WTC11 (cell line): ENCODE results near the gene CCDC141. TPM values are rescaled to one million over a fixed set of nuclear protein-coding genes. Genes with fewer than 3 reads are reported as not detected.

Source experiments
- ATAC-seq: fragments of 200-7000 bp; cut with Tn5 transposase; 2 replicates; pipeline ENCODE4 v1.10.0; 2021; ENCODE audit warnings: mild to moderate bottlenecking, moderate library complexity
- CTCF ChIA-PET: fragments of 300-600 bp; sonication (Branson Sonifier 250); formaldehyde crosslinking; loops from one replicate; lab custom pipeline; 2021; ENCODE audit warnings: antibody characterized with exemption; lab: Charles Lee
- POLR2A ChIA-PET: fragments of 350-600 bp; sonication (Branson Sonifier 250); formaldehyde crosslinking; loops from one replicate; lab custom pipeline; 2021; ENCODE audit warnings: antibody characterized with exemption; lab: Charles Lee
- DNase-seq: peaks from one replicate; pipeline ENCODE4 v3.0.0; 2021; ENCODE audit warnings: low spot score
- H3K27ac Mint-ChIP-seq: 2 replicates; pipeline ENCODE4 v1.8.0; 2021; ENCODE audit warnings: mixed read lengths
- H3K27me3 Mint-ChIP-seq: 2 replicates; pipeline ENCODE4 v1.8.0; 2021; ENCODE audit warnings: low read depth, mild to moderate bottlenecking, moderate library complexity, mixed read lengths
- H3K36me3 Mint-ChIP-seq: 2 replicates; pipeline ENCODE4 v1.8.0; 2021; ENCODE audit warnings: mixed read lengths
- H3K4me1 Mint-ChIP-seq: 2 replicates; pipeline ENCODE4 v1.8.0; 2022; ENCODE audit warnings: mixed read lengths
- H3K4me3 Mint-ChIP-seq: 2 replicates; pipeline ENCODE4 v1.8.0; 2021; ENCODE audit warnings: mild to moderate bottlenecking, moderate library complexity, mixed read lengths
- H3K9me3 Mint-ChIP-seq: 2 replicates; pipeline ENCODE4 v1.8.0; 2021; ENCODE audit warnings: mixed read lengths
- ESRRA ChIP-seq: sonication (generic); formaldehyde crosslinking; IDR thresholded peaks from 2 replicates; pipeline ENCODE4 v1.8.1; 2022; ENCODE audit warnings: mild to moderate bottlenecking, missing genetic modification reagents, borderline replicate concordance
- FOXK1 ChIP-seq: sonication (generic); formaldehyde crosslinking; IDR thresholded peaks from 2 replicates; pipeline ENCODE4 v1.8.0; 2022; ENCODE audit warnings: mild to moderate bottlenecking, moderate library complexity, missing genetic modification reagents
- GABPB1 ChIP-seq: sonication (generic); formaldehyde crosslinking; IDR thresholded peaks from 2 replicates; pipeline ENCODE4 v1.8.1; 2023; ENCODE audit warnings: mild to moderate bottlenecking, missing genetic modification reagents
- GRHL2 ChIP-seq: fragments of 250-450 bp; sonication (Bioruptor Pico); IDR thresholded peaks from 2 replicates; pipeline ENCODE4 v1.8.0; 2022; ENCODE audit warnings: mild to moderate bottlenecking, moderate library complexity; ENCODE audit not compliant: insufficient replicate concordance, severe bottlenecking
- KAT7 ChIP-seq: sonication (generic); formaldehyde crosslinking; IDR thresholded peaks from 2 replicates; pipeline ENCODE4 v1.8.1; 2023; ENCODE audit warnings: missing genetic modification reagents, mild to moderate bottlenecking, borderline replicate concordance
- MYBL2 ChIP-seq: sonication (generic); formaldehyde crosslinking; IDR thresholded peaks from 2 replicates; pipeline ENCODE4 v1.8.1; 2023; ENCODE audit warnings: mild to moderate bottlenecking, moderate library complexity, missing genetic modification reagents
- NFE2L1 ChIP-seq: sonication (generic); formaldehyde crosslinking; IDR thresholded peaks from 2 replicates; pipeline ENCODE4 v1.8.1; 2023; ENCODE audit warnings: missing genetic modification reagents
- RORB ChIP-seq: fragments of 250-450 bp; sonication (Bioruptor Pico); IDR thresholded peaks from 2 replicates; pipeline ENCODE4 v1.9.0; 2021; ENCODE audit warnings: mild to moderate bottlenecking
- SP1 ChIP-seq: sonication (generic); formaldehyde crosslinking; conservative IDR thresholded peaks from 2 replicates; pipeline ENCODE4 v1.8.1; 2022; ENCODE audit warnings: missing genetic modification reagents
- ZNF423 ChIP-seq: fragments of 250-450 bp; sonication (Bioruptor Pico); IDR thresholded peaks from 2 replicates; pipeline ENCODE4 v2.1.2; 2022; ENCODE audit warnings: mild to moderate bottlenecking, moderate library complexity
- ZNF671 ChIP-seq: fragments of 250-450 bp; sonication (Bioruptor Pico); IDR thresholded peaks from 2 replicates; pipeline ENCODE4 v1.8.0; 2021; ENCODE audit warnings: mild to moderate bottlenecking
- total RNA-seq: library from RNA; stranded (reverse); gene quantifications from 3 replicates; pipeline ENCODE4 v1.2.3, GENCODE V29; 2021
- TF ChIP-seq, protein P1 (sequence below): sonication (generic); formaldehyde crosslinking; IDR thresholded peaks from 2 replicates; pipeline ENCODE4 v1.8.0; 2022; ENCODE audit warnings: missing genetic modification reagents
- TF ChIP-seq, protein P2 (sequence below): sonication (generic); formaldehyde crosslinking; IDR thresholded peaks from 2 replicates; pipeline ENCODE4 v1.8.1; 2023; ENCODE audit warnings: mild to moderate bottlenecking, moderate library complexity, missing genetic modification reagents
- TF ChIP-seq, protein P3 (sequence below): sonication (generic); formaldehyde crosslinking; IDR thresholded peaks from 2 replicates; pipeline ENCODE4 v1.8.0; 2022; ENCODE audit warnings: mild to moderate bottlenecking, missing genetic modification reagents
- TF ChIP-seq, protein P4 (sequence below): sonication (generic); formaldehyde crosslinking; IDR thresholded peaks from 2 replicates; pipeline ENCODE4 v1.8.0; 2023; ENCODE audit warnings: mild to moderate bottlenecking, missing genetic modification reagents

CCDC141 gene
- total RNA-seq, 1 experiment from 2014 or later: 8.5 TPM

DNA sequence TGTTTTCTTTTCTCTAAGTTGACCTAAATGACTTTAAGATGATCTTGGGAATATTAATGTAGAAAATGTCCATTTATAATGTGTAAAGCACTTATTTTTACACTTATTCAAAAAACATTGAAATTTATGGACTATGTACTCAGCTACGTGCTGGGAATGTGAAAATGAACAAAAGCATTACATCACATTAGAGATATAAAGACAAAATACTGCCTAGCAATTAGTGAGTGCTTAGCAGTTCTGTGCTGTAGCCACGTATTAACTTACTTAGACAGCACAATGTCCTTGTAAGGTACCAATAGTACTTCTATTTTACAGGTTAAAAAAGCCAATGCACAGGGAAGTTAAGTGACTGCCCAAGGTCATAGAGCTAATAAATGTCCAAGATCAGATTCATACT lies 138.9 kb downstream of the CCDC141 start (continued):
- TF ChIP-seq, protein P1, sequence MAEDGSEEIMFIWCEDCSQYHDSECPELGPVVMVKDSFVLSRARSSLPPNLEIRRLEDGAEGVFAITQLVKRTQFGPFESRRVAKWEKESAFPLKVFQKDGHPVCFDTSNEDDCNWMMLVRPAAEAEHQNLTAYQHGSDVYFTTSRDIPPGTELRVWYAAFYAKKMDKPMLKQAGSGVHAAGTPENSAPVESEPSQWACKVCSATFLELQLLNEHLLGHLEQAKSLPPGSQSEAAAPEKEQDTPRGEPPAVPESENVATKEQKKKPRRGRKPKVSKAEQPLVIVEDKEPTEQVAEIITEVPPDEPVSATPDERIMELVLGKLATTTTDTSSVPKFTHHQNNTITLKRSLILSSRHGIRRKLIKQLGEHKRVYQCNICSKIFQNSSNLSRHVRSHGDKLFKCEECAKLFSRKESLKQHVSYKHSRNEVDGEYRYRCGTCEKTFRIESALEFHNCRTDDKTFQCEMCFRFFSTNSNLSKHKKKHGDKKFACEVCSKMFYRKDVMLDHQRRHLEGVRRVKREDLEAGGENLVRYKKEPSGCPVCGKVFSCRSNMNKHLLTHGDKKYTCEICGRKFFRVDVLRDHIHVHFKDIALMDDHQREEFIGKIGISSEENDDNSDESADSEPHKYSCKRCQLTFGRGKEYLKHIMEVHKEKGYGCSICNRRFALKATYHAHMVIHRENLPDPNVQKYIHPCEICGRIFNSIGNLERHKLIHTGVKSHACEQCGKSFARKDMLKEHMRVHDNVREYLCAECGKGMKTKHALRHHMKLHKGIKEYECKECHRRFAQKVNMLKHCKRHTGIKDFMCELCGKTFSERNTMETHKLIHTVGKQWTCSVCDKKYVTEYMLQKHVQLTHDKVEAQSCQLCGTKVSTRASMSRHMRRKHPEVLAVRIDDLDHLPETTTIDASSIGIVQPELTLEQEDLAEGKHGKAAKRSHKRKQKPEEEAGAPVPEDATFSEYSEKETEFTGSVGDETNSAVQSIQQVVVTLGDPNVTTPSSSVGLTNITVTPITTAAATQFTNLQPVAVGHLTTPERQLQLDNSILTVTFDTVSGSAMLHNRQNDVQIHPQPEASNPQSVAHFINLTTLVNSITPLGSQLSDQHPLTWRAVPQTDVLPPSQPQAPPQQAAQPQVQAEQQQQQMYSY (CRISPR knock-in tag): no peak
- TF ChIP-seq NFE2L1 (CRISPR knock-in tag): no peak
- TF ChIP-seq ZNF671 (CRISPR knock-in tag): no peak
- TF ChIP-seq MYBL2 (CRISPR knock-in tag): no peak
- TF ChIP-seq GABPB1: no peak

DNA sequence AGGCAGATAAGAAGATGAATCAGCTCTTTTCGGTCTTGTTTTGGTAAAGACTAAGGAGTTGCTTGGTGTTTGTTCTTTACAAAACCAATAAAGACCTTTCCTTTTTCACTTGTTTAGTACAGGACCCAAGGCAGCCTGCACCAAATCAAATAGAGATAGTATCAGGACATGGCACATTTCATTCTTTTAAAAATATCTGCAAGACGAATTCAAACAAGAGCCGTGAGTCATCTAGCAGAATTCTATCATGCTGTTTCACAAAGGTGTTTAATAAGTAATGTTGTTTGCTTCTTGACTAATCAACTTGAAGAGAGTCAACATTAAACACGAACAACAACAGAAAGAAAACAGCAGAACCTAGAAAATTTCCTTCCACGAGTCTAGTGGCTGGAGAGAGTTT lies 139.9 kb downstream of the CCDC141 start:
- Mint-ChIP-seq H3K36me3 (no peaks in the 10 kb centered on the region), H3K4me1 (no peaks in the 10 kb centered on the region), H3K9me3 (no peaks in the 10 kb centered on the region), H3K27ac (no peak overlapping the region), H3K4me3 (no peak overlapping the region), H3K27me3 (no peaks in the 10 kb centered on the region)
- no peak for TF ChIP-seq MYBL2 (CRISPR knock-in tag)
- no peak for TF ChIP-seq GRHL2 (CRISPR knock-in tag)
- TF ChIP-seq, protein P2, sequence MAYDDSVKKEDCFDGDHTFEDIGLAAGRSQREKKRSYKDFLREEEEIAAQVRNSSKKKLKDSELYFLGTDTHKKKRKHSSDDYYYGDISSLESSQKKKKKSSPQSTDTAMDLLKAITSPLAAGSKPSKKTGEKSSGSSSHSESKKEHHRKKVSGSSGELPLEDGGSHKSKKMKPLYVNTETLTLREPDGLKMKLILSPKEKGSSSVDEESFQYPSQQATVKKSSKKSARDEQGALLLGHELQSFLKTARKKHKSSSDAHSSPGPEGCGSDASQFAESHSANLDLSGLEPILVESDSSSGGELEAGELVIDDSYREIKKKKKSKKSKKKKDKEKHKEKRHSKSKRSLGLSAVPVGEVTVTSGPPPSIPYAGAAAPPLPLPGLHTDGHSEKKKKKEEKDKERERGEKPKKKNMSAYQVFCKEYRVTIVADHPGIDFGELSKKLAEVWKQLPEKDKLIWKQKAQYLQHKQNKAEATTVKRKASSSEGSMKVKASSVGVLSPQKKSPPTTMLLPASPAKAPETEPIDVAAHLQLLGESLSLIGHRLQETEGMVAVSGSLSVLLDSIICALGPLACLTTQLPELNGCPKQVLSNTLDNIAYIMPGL (CRISPR knock-in tag): no peak
- no peak for TF ChIP-seq ZNF423
- TF ChIP-seq, protein P3, sequence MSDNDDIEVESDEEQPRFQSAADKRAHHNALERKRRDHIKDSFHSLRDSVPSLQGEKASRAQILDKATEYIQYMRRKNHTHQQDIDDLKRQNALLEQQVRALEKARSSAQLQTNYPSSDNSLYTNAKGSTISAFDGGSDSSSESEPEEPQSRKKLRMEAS (CRISPR knock-in tag): no peak
- TF ChIP-seq, protein P4, sequence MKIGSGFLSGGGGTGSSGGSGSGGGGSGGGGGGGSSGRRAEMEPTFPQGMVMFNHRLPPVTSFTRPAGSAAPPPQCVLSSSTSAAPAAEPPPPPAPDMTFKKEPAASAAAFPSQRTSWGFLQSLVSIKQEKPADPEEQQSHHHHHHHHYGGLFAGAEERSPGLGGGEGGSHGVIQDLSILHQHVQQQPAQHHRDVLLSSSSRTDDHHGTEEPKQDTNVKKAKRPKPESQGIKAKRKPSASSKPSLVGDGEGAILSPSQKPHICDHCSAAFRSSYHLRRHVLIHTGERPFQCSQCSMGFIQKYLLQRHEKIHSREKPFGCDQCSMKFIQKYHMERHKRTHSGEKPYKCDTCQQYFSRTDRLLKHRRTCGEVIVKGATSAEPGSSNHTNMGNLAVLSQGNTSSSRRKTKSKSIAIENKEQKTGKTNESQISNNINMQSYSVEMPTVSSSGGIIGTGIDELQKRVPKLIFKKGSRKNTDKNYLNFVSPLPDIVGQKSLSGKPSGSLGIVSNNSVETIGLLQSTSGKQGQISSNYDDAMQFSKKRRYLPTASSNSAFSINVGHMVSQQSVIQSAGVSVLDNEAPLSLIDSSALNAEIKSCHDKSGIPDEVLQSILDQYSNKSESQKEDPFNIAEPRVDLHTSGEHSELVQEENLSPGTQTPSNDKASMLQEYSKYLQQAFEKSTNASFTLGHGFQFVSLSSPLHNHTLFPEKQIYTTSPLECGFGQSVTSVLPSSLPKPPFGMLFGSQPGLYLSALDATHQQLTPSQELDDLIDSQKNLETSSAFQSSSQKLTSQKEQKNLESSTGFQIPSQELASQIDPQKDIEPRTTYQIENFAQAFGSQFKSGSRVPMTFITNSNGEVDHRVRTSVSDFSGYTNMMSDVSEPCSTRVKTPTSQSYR (CRISPR knock-in tag): no peak
- no peak for TF ChIP-seq ESRRA
- TF ChIP-seq GABPB1: no peak
- TF ChIP-seq, protein P1 (CRISPR knock-in tag): no peak
- no peak for TF ChIP-seq KAT7
- no peak for TF ChIP-seq RORB
- no peak for TF ChIP-seq SP1
- no peak for TF ChIP-seq FOXK1
- POLR2A ChIA-PET: no interaction called here
- DNase-seq: no peak
- CTCF ChIA-PET: no interaction called here
- ATAC-seq: no peak
